Measurements from ENCODE around the gene ADCK2. TPM values are rescaled to one million over a fixed set of nuclear protein-coding genes. Genes with fewer than 3 reads are reported as not detected.
A peak's percentile ranks its signal among the peaks of the same experiment; 100 is the strongest.

The ADCK2 gene
- total RNA-seq, 1 donor from 2014 or later, result 7.8 TPM

GRCh38 chr7:140635345-140635744 is 37.4 kb upstream of the ADCK2 start:
- Mint-ChIP-seq H3K4me3 (no peak overlapping the region), H3K36me3 (peaks cover 16% of the 10 kb centered on the region), H3K27me3 (ENCODE audit: insufficient read depth, low read depth) (peaks cover 6% of the 10 kb centered on the region), H3K4me1 (peaks cover 38% of the 10 kb centered on the region), H3K27ac (no peak overlapping the region), H3K9me3 (peaks cover 2% of the 10 kb centered on the region)
- no peaks in the 10 kb centered on the region for H3K36me3 ChIP-seq
- H3K79me2 ChIP-seq (ENCODE audit: low read depth), result peaks cover 43% of the 10 kb centered on the region
- no peaks in the 10 kb centered on the region for H3K9me3 ChIP-seq (ENCODE audit: low read depth)
- H3K4me2 ChIP-seq, result no peak overlapping the region
- DNase-seq (ENCODE audit: low spot score), result no peak
- H3K27ac ChIP-seq, result no peak overlapping the region
- H3F3A ChIP-seq (ENCODE audit: low read depth), result peaks cover 22% of the 10 kb centered on the region
- H2AFZ ChIP-seq (replicated peaks), result no peak overlapping the region
- H3K4me3 ChIP-seq, result no peak overlapping the region
- H4K20me1 ChIP-seq (ENCODE audit: low read depth), result peaks cover 55% of the 10 kb centered on the region
- H3K9ac ChIP-seq, result no peak overlapping the region
- TF ChIP-seq EZH2phosphoT487 (IDR thresholded peaks at IDR 0.05) (no peak), EZH2 (IDR thresholded peaks at IDR 0.05) (no peak), CTCF (IDR thresholded peaks at IDR 0.05) (no peak)
- no peaks in the 10 kb centered on the region for H3K27me3 ChIP-seq
- peaks cover 14% of the 10 kb centered on the region for H3K4me1 ChIP-seq

- H2AFZ ChIP-seq (replicated peaks), result no peak overlapping the region
- peaks cover 14% of the 10 kb centered on the region for H3K4me1 ChIP-seq
- H3K9ac ChIP-seq, result no peak overlapping the region
- H3K27me3 ChIP-seq, result no peaks in the 10 kb centered on the region
- no peaks in the 10 kb centered on the region for H3K9me3 ChIP-seq (ENCODE audit: low read depth)
- no peak overlapping the region for H3K4me2 ChIP-seq
- TF ChIP-seq EZH2 (IDR thresholded peaks at IDR 0.05) (no peak), EZH2phosphoT487 (IDR thresholded peaks at IDR 0.05) (no peak), CTCF (IDR thresholded peaks at IDR 0.05) (no peak)
- H3K4me3 ChIP-seq, result no peak overlapping the region
- H3K27ac ChIP-seq, result no peak overlapping the region
- Mint-ChIP-seq H3K27ac (peak overlapping the region; percentile 90), H3K4me1 (peaks cover 38% of the 10 kb centered on the region), H3K27me3 (ENCODE audit: insufficient read depth, low read depth) (peaks cover 6% of the 10 kb centered on the region), H3K9me3 (peaks cover 2% of the 10 kb centered on the region), H3K4me3 (peak overlapping the region; percentile 64), H3K36me3 (peaks cover 15% of the 10 kb centered on the region)
- peaks cover 22% of the 10 kb centered on the region for H3F3A ChIP-seq (ENCODE audit: low read depth)
- DNase-seq (ENCODE audit: low spot score), result no peak
- H4K20me1 ChIP-seq (ENCODE audit: low read depth), result peaks cover 53% of the 10 kb centered on the region
- no peaks in the 10 kb centered on the region for H3K36me3 ChIP-seq
- peaks cover 43% of the 10 kb centered on the region for H3K79me2 ChIP-seq (ENCODE audit: low read depth)
These were observed 36.9 kb upstream of the ADCK2 start for GRCh38 chr7:140635816-140636215.

- Mint-ChIP-seq H3K27ac (no peak overlapping the region), H3K4me3 (peak overlapping the region; percentile 100), H3K27me3 (ENCODE audit: insufficient read depth, low read depth) (peaks cover 9% of the 10 kb centered on the region), H3K4me1 (peaks cover 48% of the 10 kb centered on the region), H3K9me3 (peaks cover 2% of the 10 kb centered on the region), H3K36me3 (peaks cover 7% of the 10 kb centered on the region)
- peaks cover 43% of the 10 kb centered on the region for H3K79me2 ChIP-seq (ENCODE audit: low read depth)
- peaks cover 15% of the 10 kb centered on the region for H3K27me3 ChIP-seq
- no peak overlapping the region for H2AFZ ChIP-seq (replicated peaks)
- no peaks in the 10 kb centered on the region for H3K36me3 ChIP-seq
- TF ChIP-seq EZH2phosphoT487 (IDR thresholded peaks at IDR 0.05) (no peak), EZH2 (IDR thresholded peaks at IDR 0.05) (no peak), CTCF (IDR thresholded peaks at IDR 0.05) (no peak)
- no peak for DNase-seq (ENCODE audit: low spot score)
- no peak overlapping the region for H3K4me2 ChIP-seq
- H3F3A ChIP-seq (ENCODE audit: low read depth), result peaks cover 34% of the 10 kb centered on the region
- peaks cover 46% of the 10 kb centered on the region for H4K20me1 ChIP-seq (ENCODE audit: low read depth)
- no peak overlapping the region for H3K4me3 ChIP-seq
- no peak overlapping the region for H3K9ac ChIP-seq
- H3K9me3 ChIP-seq (ENCODE audit: low read depth), result no peaks in the 10 kb centered on the region
- H3K27ac ChIP-seq, result no peak overlapping the region
- H3K4me1 ChIP-seq, result peaks cover 21% of the 10 kb centered on the region
These were observed 35.3 kb upstream of the ADCK2 start for GRCh38 chr7:140637400-140637799.

Data from neural progenitor cell (in vitro differentiated cells).